ENCODE results near the gene ABL1.
"Not testable (repeated sequence)": the region's sequence is repeated elsewhere in the genome, so short reads cannot be mapped to it uniquely, and the experiment has no call there.

Gene ABL1

DNA sequence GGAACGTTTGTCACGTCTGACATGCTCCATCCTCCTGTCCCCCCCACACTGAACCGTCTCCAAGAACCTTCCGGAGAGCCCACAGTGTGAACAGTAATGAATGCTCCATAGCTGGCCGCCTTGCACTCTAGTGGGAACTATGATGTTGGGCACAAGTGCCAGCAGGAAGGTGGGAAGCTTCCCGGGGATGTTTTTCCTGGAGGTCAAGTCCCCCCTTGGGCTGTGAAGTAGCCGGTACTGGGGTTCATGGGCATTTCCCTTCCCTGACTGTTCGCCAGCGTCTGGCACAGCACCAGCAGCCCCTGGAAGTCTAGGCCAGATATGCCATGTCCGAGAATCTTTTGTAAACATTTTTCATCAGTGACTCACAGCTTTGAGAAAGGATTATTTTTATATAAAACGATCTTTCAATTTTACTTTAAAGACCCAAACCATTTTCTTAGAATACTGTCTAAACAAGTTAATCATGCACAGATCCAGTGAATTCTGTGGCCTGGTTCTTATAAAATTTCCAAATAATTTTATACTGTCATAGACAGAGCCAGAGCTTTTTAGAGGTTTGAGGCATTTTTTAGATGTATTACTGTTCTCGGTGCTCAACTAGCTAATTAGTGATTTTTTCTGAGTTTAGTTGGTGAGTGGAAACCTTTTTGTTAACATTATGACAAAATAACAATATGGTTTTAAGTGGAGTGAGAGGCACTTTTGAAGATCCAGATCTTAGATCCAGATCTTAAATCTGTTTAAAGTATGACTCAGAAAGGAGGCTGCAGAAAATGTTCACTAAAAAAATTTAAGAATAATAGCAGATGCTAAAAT lies 11.6 kb downstream of the ABL1 start:
- H3K4me3 ChIP-seq (ENCODE audit: low read depth, low read length), result peak overlapping the region; percentile 44
- TF ChIP-seq, protein P1, sequence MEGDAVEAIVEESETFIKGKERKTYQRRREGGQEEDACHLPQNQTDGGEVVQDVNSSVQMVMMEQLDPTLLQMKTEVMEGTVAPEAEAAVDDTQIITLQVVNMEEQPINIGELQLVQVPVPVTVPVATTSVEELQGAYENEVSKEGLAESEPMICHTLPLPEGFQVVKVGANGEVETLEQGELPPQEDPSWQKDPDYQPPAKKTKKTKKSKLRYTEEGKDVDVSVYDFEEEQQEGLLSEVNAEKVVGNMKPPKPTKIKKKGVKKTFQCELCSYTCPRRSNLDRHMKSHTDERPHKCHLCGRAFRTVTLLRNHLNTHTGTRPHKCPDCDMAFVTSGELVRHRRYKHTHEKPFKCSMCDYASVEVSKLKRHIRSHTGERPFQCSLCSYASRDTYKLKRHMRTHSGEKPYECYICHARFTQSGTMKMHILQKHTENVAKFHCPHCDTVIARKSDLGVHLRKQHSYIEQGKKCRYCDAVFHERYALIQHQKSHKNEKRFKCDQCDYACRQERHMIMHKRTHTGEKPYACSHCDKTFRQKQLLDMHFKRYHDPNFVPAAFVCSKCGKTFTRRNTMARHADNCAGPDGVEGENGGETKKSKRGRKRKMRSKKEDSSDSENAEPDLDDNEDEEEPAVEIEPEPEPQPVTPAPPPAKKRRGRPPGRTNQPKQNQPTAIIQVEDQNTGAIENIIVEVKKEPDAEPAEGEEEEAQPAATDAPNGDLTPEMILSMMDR (IDR thresholded peaks at IDR 0.05; ENCODE audit: low read depth, low read length), result no peak

- TF ChIP-seq, protein P1 (IDR thresholded peaks at IDR 0.05; ENCODE audit: low read depth, low read length), result no peak; the same call in 1 of the 2 replicates
- peak overlapping the region; percentile 4; the same call in 1 of the 2 replicates for H3K4me3 ChIP-seq (ENCODE audit: low read depth, low read length)
Measured at GRCh38 chr9:130847306-130848217, 12.5 kb downstream of the ABL1 start.

GRCh38 chr9:130848514-130848913 lies 13.5 kb downstream of the ABL1 start:
- H3K4me3 ChIP-seq (ENCODE audit: low read depth, low read length), result not testable (repeated sequence)

DNA sequence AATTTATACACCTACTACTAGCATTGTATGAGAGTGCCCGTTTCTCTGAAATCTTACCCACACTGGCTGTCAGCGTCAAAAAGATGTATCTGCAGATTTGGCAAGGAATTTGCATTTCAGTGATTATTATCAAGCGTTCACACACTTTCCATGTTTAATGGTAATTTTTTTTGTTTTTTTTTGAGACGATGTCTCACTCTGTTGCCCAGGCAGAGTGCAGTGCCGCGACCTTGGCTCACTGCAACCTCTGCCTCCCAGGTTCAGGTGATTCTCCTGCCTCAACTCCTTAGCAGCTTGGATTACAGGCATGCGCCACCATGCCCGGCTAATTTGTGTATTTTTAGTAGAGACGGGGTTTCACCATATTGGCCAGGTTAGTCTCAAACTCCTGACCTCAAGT lies 14.3 kb downstream of the ABL1 start:
- TF ChIP-seq, protein P1 (IDR thresholded peaks at IDR 0.05; ENCODE audit: low read depth, low read length), result no peak
- no peak overlapping the region for H3K4me3 ChIP-seq (ENCODE audit: low read depth, low read length)

- H3K4me3 ChIP-seq (ENCODE audit: low read depth, low read length), result no peak overlapping the region
- TF ChIP-seq, protein P1 (IDR thresholded peaks at IDR 0.05; ENCODE audit: low read depth, low read length), result no peak
Measured at GRCh38 chr9:130852801-130853200, 17.7 kb downstream of the ABL1 start.

DNA sequence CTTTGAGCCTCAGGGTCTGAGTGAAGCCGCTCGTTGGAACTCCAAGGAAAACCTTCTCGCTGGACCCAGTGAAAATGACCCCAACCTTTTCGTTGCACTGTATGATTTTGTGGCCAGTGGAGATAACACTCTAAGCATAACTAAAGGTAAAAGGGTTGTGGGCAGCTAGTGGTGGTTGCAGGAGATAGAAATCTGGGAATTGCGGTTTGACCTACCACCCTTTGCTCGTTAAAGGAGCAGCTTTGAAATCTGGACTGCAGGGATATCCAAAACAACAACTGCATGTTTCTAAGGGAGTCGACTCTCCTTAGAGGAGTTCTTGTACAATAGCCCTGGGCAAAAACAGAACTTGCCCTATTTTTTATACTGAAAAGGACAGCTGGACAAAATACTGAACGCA lies 19.0 kb downstream of the ABL1 start:
- H3K4me3 ChIP-seq (ENCODE audit: low read depth, low read length), result no peak overlapping the region
- TF ChIP-seq, protein P1 (IDR thresholded peaks at IDR 0.05; ENCODE audit: low read depth, low read length), result no peak

GRCh38 chr9:130854835-130855234 lies 19.8 kb downstream of the ABL1 start:
- TF ChIP-seq, protein P1 (IDR thresholded peaks at IDR 0.05; ENCODE audit: low read depth, low read length), result no peak

More at GRCh38 chr9:130854835-130855234, 19.8 kb downstream of the ABL1 start:
- no peak overlapping the region for H3K4me3 ChIP-seq (ENCODE audit: low read depth, low read length)
